ENCODE data around the gene COL4A3. TPM values are rescaled to one million over a fixed set of nuclear protein-coding genes. Genes with fewer than 3 reads are reported as not detected.

COL4A3 gene
- total and polyA plus RNA-seq, 9 donors = under 0.01 to 0.18 (median 0.08) TPM; not detected in 5

- no CpG with 5 or more reads among the region's 4 CpGs for WGBS (ENCODE audit: insufficient coverage)
- no peaks in the 10 kb centered on the region for H3K9me3 ChIP-seq (replicated peaks; ENCODE audit: control insufficient read depth, low read depth, low read length)
- H3K36me3 ChIP-seq (ENCODE audit: control insufficient read depth, insufficient read depth, low read length) = no peaks in the 10 kb centered on the region
- DNase-seq = peak; percentile 22
- H3K4me1 ChIP-seq (ENCODE audit: control insufficient read depth, insufficient read depth, low read length) = no peaks in the 10 kb centered on the region
- H3K27ac ChIP-seq (ENCODE audit: low read length) = no peak overlapping the region
- H3K27me3 ChIP-seq (ENCODE audit: control insufficient read depth, insufficient read depth, low read length) = no peaks in the 10 kb centered on the region
- no peak overlapping the region for H3K4me3 ChIP-seq (ENCODE audit: low read length)
Observed at GRCh38 chr2:227308784-227309183, 144.4 kb downstream of the COL4A3 start.

GRCh38 chr2:227310756-227311110, 146.3 kb downstream of the COL4A3 start:
- no peak overlapping the region for H3K27ac ChIP-seq (ENCODE audit: low read length)
- H3K4me1 ChIP-seq (ENCODE audit: control insufficient read depth, insufficient read depth, low read length) = no peaks in the 10 kb centered on the region
- WGBS (ENCODE audit: insufficient coverage) = 100% methylated on average over 3 of the region's 4 CpGs
- no peaks in the 10 kb centered on the region for H3K9me3 ChIP-seq (replicated peaks; ENCODE audit: control insufficient read depth, low read depth, low read length)
- no peaks in the 10 kb centered on the region for H3K36me3 ChIP-seq (ENCODE audit: control insufficient read depth, insufficient read depth, low read length)
- no peak overlapping the region for H3K4me3 ChIP-seq (ENCODE audit: low read length)
- DNase-seq = no peak
- H3K27me3 ChIP-seq (ENCODE audit: control insufficient read depth, insufficient read depth, low read length) = no peaks in the 10 kb centered on the region

- no peak overlapping the region for H3K4me3 ChIP-seq (ENCODE audit: low read length)
- no peaks in the 10 kb centered on the region for H3K27me3 ChIP-seq (ENCODE audit: control insufficient read depth, insufficient read depth, low read length)
- no peaks in the 10 kb centered on the region for H3K4me1 ChIP-seq (ENCODE audit: control insufficient read depth, insufficient read depth, low read length)
- no peak overlapping the region for H3K27ac ChIP-seq (ENCODE audit: low read length)
- H3K9me3 ChIP-seq (replicated peaks; ENCODE audit: control insufficient read depth, low read depth, low read length) = no peaks in the 10 kb centered on the region
- H3K36me3 ChIP-seq (ENCODE audit: control insufficient read depth, insufficient read depth, low read length) = no peaks in the 10 kb centered on the region
- DNase-seq = no peak
- WGBS (ENCODE audit: insufficient coverage) = 100% methylated on average over 2 of the region's 5 CpGs
Observed at GRCh38 chr2:227311861-227312506, 147.6 kb downstream of the COL4A3 start.

GRCh38 chr2:227312579-227312978, 148.2 kb downstream of the COL4A3 start:
- H3K9me3 ChIP-seq (replicated peaks; ENCODE audit: control insufficient read depth, low read depth, low read length) = no peaks in the 10 kb centered on the region
- no peaks in the 10 kb centered on the region for H3K27me3 ChIP-seq (ENCODE audit: control insufficient read depth, insufficient read depth, low read length)
- no peaks in the 10 kb centered on the region for H3K4me1 ChIP-seq (ENCODE audit: control insufficient read depth, insufficient read depth, low read length)
- WGBS (ENCODE audit: insufficient coverage) = no CpG with 5 or more reads among the region's 2 CpGs
- no peak overlapping the region for H3K4me3 ChIP-seq (ENCODE audit: low read length)
- no peaks in the 10 kb centered on the region for H3K36me3 ChIP-seq (ENCODE audit: control insufficient read depth, insufficient read depth, low read length)
- H3K27ac ChIP-seq (ENCODE audit: low read length) = no peak overlapping the region
- DNase-seq = no peak

GRCh38 chr2:227313310-227313709, 148.9 kb downstream of the COL4A3 start:
- 60% methylated on average over 1 of the region's 1 CpG for WGBS (ENCODE audit: insufficient coverage)
- no peak for DNase-seq
- H3K27me3 ChIP-seq (ENCODE audit: control insufficient read depth, insufficient read depth, low read length) = no peaks in the 10 kb centered on the region
- H3K4me1 ChIP-seq (ENCODE audit: control insufficient read depth, insufficient read depth, low read length) = no peaks in the 10 kb centered on the region
- no peaks in the 10 kb centered on the region for H3K9me3 ChIP-seq (replicated peaks; ENCODE audit: control insufficient read depth, low read depth, low read length)
- H3K36me3 ChIP-seq (ENCODE audit: control insufficient read depth, insufficient read depth, low read length) = no peaks in the 10 kb centered on the region
- H3K27ac ChIP-seq (ENCODE audit: low read length) = no peak overlapping the region
- H3K4me3 ChIP-seq (ENCODE audit: low read length) = no peak overlapping the region

- Histone ChIP-seq H3K27ac (ENCODE audit: low read length) (no peak overlapping the region), H3K27me3 (ENCODE audit: control insufficient read depth, insufficient read depth, low read length) (no peaks in the 10 kb centered on the region), H3K4me3 (ENCODE audit: low read length) (no peak overlapping the region), H3K4me1 (ENCODE audit: control insufficient read depth, insufficient read depth, low read length) (no peaks in the 10 kb centered on the region), H3K36me3 (ENCODE audit: control insufficient read depth, insufficient read depth, low read length) (no peaks in the 10 kb centered on the region), H3K9me3 (replicated peaks; ENCODE audit: control insufficient read depth, low read depth, low read length) (no peaks in the 10 kb centered on the region)
- no peak for DNase-seq
- WGBS (ENCODE audit: insufficient coverage) = no CpG with 5 or more reads among the region's 2 CpGs
Observed at GRCh38 chr2:227317834-227318233, 153.4 kb downstream of the COL4A3 start.

GRCh38 chr2:227320305-227321094, 156.1 kb downstream of the COL4A3 start:
- 88% methylated on average over 27 of the region's 33 CpGs for WGBS (ENCODE audit: insufficient coverage)
- H3K27me3 ChIP-seq (ENCODE audit: control insufficient read depth, insufficient read depth, low read length) = no peaks in the 10 kb centered on the region
- no peak for DNase-seq
- no peaks in the 10 kb centered on the region for H3K9me3 ChIP-seq (replicated peaks; ENCODE audit: control insufficient read depth, low read depth, low read length)
- no peak overlapping the region for H3K4me3 ChIP-seq (ENCODE audit: low read length)
- H3K36me3 ChIP-seq (ENCODE audit: control insufficient read depth, insufficient read depth, low read length) = no peaks in the 10 kb centered on the region
- H3K4me1 ChIP-seq (ENCODE audit: control insufficient read depth, insufficient read depth, low read length) = peaks cover 3% of the 10 kb centered on the region
- no peak overlapping the region for H3K27ac ChIP-seq (ENCODE audit: low read length)

GRCh38 chr2:227322530-227323205, 158.2 kb downstream of the COL4A3 start:
- Histone ChIP-seq H3K36me3 (ENCODE audit: control insufficient read depth, insufficient read depth, low read length) (no peaks in the 10 kb centered on the region), H3K27me3 (ENCODE audit: control insufficient read depth, insufficient read depth, low read length) (no peaks in the 10 kb centered on the region), H3K27ac (ENCODE audit: low read length) (no peak overlapping the region), H3K4me1 (ENCODE audit: control insufficient read depth, insufficient read depth, low read length) (peaks cover 5% of the 10 kb centered on the region), H3K4me3 (ENCODE audit: low read length) (no peak overlapping the region), H3K9me3 (replicated peaks; ENCODE audit: control insufficient read depth, low read depth, low read length) (no peaks in the 10 kb centered on the region)
- DNase-seq = no peak
- WGBS (ENCODE audit: insufficient coverage) = 96% methylated on average over 5 of the region's 5 CpGs

GRCh38 chr2:227323818-227324217, 159.4 kb downstream of the COL4A3 start:
- no peak overlapping the region for H3K4me3 ChIP-seq (ENCODE audit: low read length)
- H3K27ac ChIP-seq (ENCODE audit: low read length) = no peak overlapping the region
- 83% methylated on average over 1 of the region's 4 CpGs for WGBS (ENCODE audit: insufficient coverage)
- no peak for DNase-seq
- H3K36me3 ChIP-seq (ENCODE audit: control insufficient read depth, insufficient read depth, low read length) = no peaks in the 10 kb centered on the region
- H3K27me3 ChIP-seq (ENCODE audit: control insufficient read depth, insufficient read depth, low read length) = no peaks in the 10 kb centered on the region
- peaks cover 5% of the 10 kb centered on the region for H3K4me1 ChIP-seq (ENCODE audit: control insufficient read depth, insufficient read depth, low read length)
- H3K9me3 ChIP-seq (replicated peaks; ENCODE audit: control insufficient read depth, low read depth, low read length) = no peaks in the 10 kb centered on the region

- H3K4me1 ChIP-seq (ENCODE audit: control insufficient read depth, insufficient read depth, low read length) = peaks cover 5% of the 10 kb centered on the region
- no peaks in the 10 kb centered on the region for H3K27me3 ChIP-seq (ENCODE audit: control insufficient read depth, insufficient read depth, low read length)
- peak overlapping the region; percentile 78 for H3K4me3 ChIP-seq (ENCODE audit: low read length)
- peak overlapping the region; percentile 60 for H3K27ac ChIP-seq (ENCODE audit: low read length)
- no CpG with 5 or more reads among the region's 6 CpGs for WGBS (ENCODE audit: insufficient coverage)
- H3K36me3 ChIP-seq (ENCODE audit: control insufficient read depth, insufficient read depth, low read length) = no peaks in the 10 kb centered on the region
- DNase-seq = no peak
- no peaks in the 10 kb centered on the region for H3K9me3 ChIP-seq (replicated peaks; ENCODE audit: control insufficient read depth, low read depth, low read length)
Observed at GRCh38 chr2:227324642-227324994, 160.2 kb downstream of the COL4A3 start.

Measured in muscle of leg (tissue), 11 donors.